HG02588 (cell line): ENCODE results near the gene CCNI.
"Not testable (repeated sequence)": the region's sequence is repeated elsewhere in the genome, so short reads cannot be mapped to it uniquely, and the experiment has no call there.

Source experiments
- ATAC-seq: cut with Tn5 transposase; IDR thresholded peaks from one replicate; pipeline ENCODE4 v1.9.1; 2021; ENCODE audit warnings: mild to moderate bottlenecking, moderate library complexity; ENCODE audit not compliant: unreplicated experiment

CCNI gene

GRCh38 chr4:77040854-77041725 lies 34.7 kb downstream of the CCNI start:
- ATAC-seq: no peak

- no peak for ATAC-seq
These were observed 35.5 kb downstream of the CCNI start for GRCh38 chr4:77040270-77040669.

DNA sequence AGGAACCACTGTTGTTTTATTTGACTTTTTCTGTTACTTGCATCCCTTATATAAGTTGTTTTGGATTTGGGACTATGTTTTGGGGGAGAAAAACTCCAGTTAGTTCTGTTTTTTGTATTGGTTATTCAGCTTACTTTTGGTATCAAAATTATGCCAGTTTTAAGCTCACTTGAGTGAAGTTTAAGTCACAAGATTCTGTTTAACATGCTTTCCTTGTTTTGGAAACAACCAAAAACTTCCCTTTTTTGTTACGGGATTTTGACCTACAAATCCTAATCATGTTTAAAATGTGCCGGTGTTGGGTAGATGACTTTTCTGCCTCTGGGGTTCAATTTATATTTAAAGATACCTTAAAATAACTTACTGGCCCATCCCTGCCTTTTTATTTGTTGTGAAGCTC lies 36.0 kb downstream of the CCNI start:
- ATAC-seq: no peak

DNA sequence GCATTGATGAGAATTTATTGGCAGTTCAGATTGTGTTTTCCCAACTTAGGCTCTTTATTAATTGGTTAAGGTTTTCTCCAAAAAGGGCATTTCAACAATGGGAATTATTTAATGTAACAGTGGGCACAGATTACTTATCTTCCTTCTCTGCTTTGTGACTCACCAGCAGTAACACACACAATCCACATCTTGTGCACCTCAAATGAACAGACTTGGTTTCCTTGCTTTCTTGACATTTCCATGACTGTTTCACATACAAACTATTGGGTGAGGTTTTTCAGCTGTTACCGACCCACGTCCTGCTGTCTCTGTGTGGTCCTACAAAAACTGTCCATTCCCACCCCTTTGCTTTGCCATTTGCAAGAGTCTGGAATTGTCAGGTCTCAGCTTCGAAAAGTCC lies 38.1 kb downstream of the CCNI start:
- no peak for ATAC-seq

GRCh38 chr4:77037168-77037567 lies 38.6 kb downstream of the CCNI start:
- not testable (repeated sequence) for ATAC-seq

- ATAC-seq: no peak
These were observed 39.6 kb downstream of the CCNI start for GRCh38 chr4:77036206-77036605.

GRCh38 chr4:77035153-77035552 lies 40.6 kb downstream of the CCNI start:
- no peak for ATAC-seq

DNA sequence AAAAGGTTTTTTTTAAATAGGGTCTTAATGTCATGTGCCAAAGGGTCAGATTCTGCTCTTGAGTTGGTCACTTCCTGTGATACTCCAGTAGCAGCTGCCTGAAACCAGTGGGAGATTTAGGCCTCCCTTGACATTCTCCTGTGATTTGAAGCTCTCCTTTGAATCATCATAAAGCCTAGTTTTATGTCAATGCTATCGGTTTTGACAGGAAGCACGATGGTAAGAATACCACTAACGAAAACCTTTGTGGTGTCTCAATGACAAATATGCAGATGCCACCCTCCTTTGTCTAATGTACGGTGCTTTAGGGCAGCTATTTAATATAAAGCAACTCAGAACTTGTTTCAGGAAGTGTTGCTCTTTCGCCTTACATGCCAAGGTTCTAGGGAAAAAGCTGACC lies 44.2 kb downstream of the CCNI start:
- ATAC-seq: no peak

- not testable (repeated sequence) for ATAC-seq
These were observed 46.0 kb downstream of the CCNI start for GRCh38 chr4:77029757-77030156.

GRCh38 chr4:77028246-77028645 lies 47.5 kb downstream of the CCNI start:
- ATAC-seq: no peak

GRCh38 chr4:77026322-77026704 lies 49.5 kb downstream of the CCNI start:
- no peak for ATAC-seq

- ATAC-seq: peak; percentile 73
These were observed 50.0 kb downstream of the CCNI start for GRCh38 chr4:77025643-77026321.

DNA sequence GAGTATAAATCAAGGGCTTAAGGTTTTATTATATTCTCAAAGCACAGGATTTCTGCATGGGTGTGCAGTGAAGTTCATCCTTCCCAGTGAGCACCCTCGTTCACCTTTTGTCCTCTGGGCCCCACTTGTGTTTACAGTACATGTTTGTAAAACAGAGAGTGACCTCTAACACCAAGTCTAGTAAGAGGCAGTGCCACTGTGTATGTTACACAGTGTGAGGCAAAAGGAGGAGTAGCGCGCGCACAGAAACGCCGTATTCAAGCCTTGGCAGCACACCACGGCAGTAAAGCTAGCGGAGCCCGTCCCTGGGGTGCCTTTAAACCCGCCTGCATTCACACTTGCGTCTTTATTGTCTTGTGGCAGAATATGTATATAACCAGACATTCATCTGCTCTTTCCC lies 51.9 kb downstream of the CCNI start:
- no peak for ATAC-seq

DNA sequence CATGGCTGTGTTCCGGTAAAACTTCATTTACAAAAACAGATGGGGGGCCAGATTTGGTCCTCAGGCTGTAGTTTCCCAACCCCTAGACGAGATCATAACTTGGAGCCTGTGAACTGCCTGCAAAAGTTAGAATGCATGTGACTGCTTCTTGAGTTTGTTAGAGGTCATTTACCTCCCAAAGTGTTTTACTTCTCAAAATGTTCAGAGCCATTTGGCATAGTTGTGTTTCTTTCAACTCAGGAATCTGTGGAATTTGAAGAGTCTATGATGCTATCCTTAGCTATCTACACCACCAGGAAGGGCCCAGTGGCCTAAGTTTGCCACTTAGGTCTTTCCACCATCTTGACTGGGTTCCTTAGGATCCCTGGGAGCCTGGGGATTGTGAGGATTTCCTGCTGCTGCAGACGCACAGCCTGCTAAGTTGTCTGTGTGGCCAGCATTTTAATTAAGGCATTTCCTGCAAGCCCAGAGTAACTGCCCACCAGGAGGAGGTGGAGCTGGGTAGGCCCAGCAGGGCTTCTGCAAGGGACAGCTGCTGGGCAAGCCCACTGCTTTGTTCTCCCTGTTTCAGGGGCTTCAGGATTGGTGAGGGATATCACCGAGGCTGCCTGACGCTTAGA lies 53.1 kb downstream of the CCNI start:
- ATAC-seq: no peak

DNA sequence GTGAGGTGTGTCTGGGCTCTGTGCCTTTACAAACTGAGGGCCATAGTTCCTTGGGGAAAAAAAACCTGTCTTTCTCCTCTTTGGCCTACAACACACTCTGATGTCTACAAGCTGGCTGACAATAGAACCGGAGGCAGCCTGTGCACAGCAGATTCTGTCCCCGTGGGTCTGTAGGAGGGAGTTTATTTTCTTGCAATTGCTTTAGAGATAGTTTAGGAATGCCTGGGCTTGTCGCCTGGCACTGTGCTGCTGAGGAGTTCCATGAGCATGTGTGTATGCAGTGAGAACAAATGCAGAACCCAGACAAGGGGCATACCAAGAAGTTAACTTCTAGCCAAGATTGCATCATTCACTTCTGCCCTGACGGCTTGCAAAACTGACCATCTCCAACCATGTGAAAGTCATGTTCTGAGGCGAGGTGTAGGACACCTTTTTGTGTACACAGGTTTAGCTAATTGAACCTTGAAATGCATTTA lies 54.1 kb downstream of the CCNI start:
- ATAC-seq: no peak

GRCh38 chr4:77020017-77020416 lies 55.8 kb downstream of the CCNI start:
- ATAC-seq: no peak

DNA sequence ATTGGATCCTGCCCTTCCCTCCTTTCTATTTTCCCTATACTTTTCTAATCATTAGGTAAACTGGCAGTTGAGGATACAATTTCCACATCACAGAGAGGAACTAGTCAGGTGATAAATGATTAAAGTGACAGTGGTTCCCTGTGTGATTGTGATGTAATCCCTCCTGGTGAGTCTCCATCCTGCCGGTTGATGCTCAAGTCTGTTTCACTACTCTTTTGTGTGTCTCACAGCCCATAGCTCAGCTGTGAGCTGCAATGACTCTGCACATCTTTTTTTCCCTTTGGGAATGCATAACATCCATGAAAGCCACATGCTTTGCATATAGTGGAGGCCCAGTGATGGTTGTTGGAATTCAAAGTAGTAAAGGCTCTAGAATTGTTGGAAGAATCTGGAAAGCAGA lies 60.4 kb downstream of the CCNI start:
- ATAC-seq: no peak

GRCh38 chr4:77014256-77014655 lies 61.5 kb downstream of the CCNI start:
- ATAC-seq: no peak

DNA sequence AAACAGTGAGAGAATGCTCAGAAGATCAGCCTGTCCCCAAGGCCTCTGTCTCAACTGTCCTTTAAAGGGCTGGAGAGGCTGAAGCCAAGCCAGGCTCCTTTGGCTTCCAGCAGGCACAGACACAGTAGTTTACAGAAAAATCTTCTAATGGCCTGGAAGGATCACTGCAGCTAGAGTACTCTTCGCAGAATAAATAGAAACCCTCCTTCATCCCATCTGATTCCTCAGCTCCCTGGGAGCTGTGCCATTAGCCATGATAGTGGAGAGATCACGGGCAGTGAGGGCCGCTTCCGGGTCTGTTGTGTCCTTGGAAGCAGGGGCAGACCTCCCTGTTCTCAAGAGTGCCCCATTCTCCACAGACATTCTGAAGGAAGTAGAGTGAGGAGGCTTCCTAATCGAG lies 63.1 kb downstream of the CCNI start:
- ATAC-seq: no peak

DNA sequence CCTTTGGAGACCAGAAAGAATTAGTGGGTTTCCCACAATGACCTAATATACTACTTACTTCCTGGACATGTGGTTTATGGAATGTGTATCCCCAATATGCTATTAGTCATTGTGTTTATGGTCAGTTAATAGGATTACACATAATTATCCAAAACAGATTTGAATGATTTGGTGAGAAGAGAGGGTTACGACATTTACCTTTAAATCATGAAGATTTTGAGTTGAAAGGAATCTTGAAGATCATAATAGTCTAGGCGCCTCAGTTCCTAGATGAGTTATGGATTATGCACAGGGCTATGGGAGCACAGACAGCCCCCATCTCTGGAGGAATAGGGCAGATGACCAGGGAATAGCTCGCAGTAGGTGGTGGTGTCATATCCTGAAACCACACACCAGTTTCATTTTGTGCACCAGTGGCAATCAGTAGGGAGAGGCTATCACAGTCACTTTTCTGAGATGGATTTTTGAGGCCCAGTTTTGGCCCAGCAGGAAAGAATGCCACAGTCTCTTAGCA lies 64.9 kb downstream of the CCNI start:
- no peak for ATAC-seq

GRCh38 chr4:77009511-77010115 lies 66.2 kb downstream of the CCNI start:
- no peak for ATAC-seq
